Endothelial cell of umbilical vein (primary cell): ENCODE results near the gene ACAT2. TPM values are rescaled to one million over a fixed set of nuclear protein-coding genes. Genes with fewer than 3 reads are reported as not detected.

Experiments
- BruUV-seq: library from RNA; stranded (reverse); fragments of 400-500 nt; replicated peaks from 2 replicates; lab custom pipeline; 2021; lab: Mats Ljungman, UMichigan
- CTCF ChIA-PET: fragments of 300-600, 350-600 bp; sonication (Branson Sonifier 250); formaldehyde crosslinking; loops from one replicate; lab custom pipeline; 2021; ENCODE audit warnings: antibody characterized with exemption, inconsistent platforms; lab: Charles Lee
- POLR2A ChIA-PET: fragments of 300-600, 350-600 bp; sonication (Branson Sonifier 250); formaldehyde crosslinking; loops from one replicate; lab custom pipeline; 2021; ENCODE audit warnings: antibody characterized with exemption, inconsistent platforms; lab: Charles Lee
- DNase-seq: peaks from one replicate; pipeline ENCODE4 v3.0.0-alpha.2; 2011; ENCODE audit warnings: low read depth, low spot score
- FAIRE-seq: peaks from 2 replicates; lab custom pipeline; 2011; peaks lifted over from hg19 to GRCh38; lab: Jason Lieb, UNC
- H2AFZ ChIP-seq: 2 replicates; pipeline ENCODE4 v1.6.0; 2012; ENCODE audit warnings: low read depth, low read length, control low read depth, inconsistent platforms
- H3K27ac ChIP-seq: 2 replicates; pipeline ENCODE4 v1.5.1; 2011; ENCODE audit warnings: low read depth, mild to moderate bottlenecking, control low read depth, low read length, moderate library complexity; ENCODE audit not compliant: insufficient read depth
- H3K27me3 ChIP-seq, 2 experiments: 2 replicates each; pipeline versions ENCODE4 v1.6.0 to v1.6.1; 2011; ENCODE audit warnings: low read length in 2 of 2, mixed read lengths in 1 of 2; ENCODE audit not compliant: control insufficient read depth in 2 of 2, insufficient read depth in 2 of 2
- H3K36me3 ChIP-seq, 2 experiments: 2 replicates in 1 of 2; 3 replicates in 1 of 2; pipeline ENCODE4 v1.5.1; 2011; ENCODE audit warnings: low read length in 2 of 2, mild to moderate bottlenecking in 1 of 2, moderate library complexity in 1 of 2; ENCODE audit not compliant: control insufficient read depth in 2 of 2, insufficient read depth in 2 of 2; ENCODE audit errors: extremely low read depth in 1 of 2
- H3K4me1 ChIP-seq: 3 replicates; pipeline ENCODE4 v1.5.1; 2011; ENCODE audit warnings: mild to moderate bottlenecking, low read length; ENCODE audit not compliant: control insufficient read depth, insufficient read depth; ENCODE audit errors: extremely low read depth
- H3K4me2 ChIP-seq: 2 replicates; pipeline ENCODE4 v1.6.1; 2011; ENCODE audit warnings: low read length, control low read depth, mixed read lengths; ENCODE audit not compliant: insufficient read depth
- H3K4me3 ChIP-seq, 3 experiments: fragments of 200-600 bp in 1 of 3; sonication (generic), shearing (Covaris generic) in 1 of 3; replicated peaks in 1 of 3; 2 replicates each; pipeline ENCODE4 v1.5.1; 2011 to 2016; ENCODE audit warnings: control low read depth in 3 of 3, low read length in 3 of 3, mild to moderate bottlenecking in 2 of 3, inconsistent platforms in 1 of 3, low read depth in 1 of 3, moderate library complexity in 1 of 3; ENCODE audit not compliant: insufficient read depth in 1 of 3
- H3K79me2 ChIP-seq: 2 replicates; pipeline ENCODE4 v1.6.0; 2012; ENCODE audit warnings: low read length, inconsistent platforms; ENCODE audit not compliant: control insufficient read depth, insufficient read depth
- H3K9ac ChIP-seq: replicated peaks from 2 replicates; pipeline ENCODE3; 2011; ENCODE audit warnings: low read length, control low read depth; ENCODE audit not compliant: insufficient read depth; ENCODE audit errors: extremely low read depth
- H3K9me1 ChIP-seq: replicated peaks from 3 replicates; pipeline ENCODE4 v1.6.0; 2011; ENCODE audit warnings: mild to moderate bottlenecking, low read length; ENCODE audit not compliant: control insufficient read depth, insufficient read depth; ENCODE audit errors: extremely low read depth
- H3K9me3 ChIP-seq: replicated peaks from 2 replicates; pipeline ENCODE4 v1.5.1; 2012; ENCODE audit warnings: low read length, inconsistent platforms; ENCODE audit not compliant: control insufficient read depth, insufficient read depth
- H4K20me1 ChIP-seq: replicated peaks from 2 replicates; pipeline ENCODE3; 2011; ENCODE audit warnings: mild to moderate bottlenecking, low read length; ENCODE audit not compliant: control insufficient read depth, insufficient read depth; ENCODE audit errors: extremely low read depth
- EZH2 ChIP-seq: IDR thresholded peaks from 2 replicates; pipeline ENCODE4 v1.6.1; 2012; ENCODE audit warnings: borderline replicate concordance, low read depth, mild to moderate bottlenecking, moderate library complexity, low read length, inconsistent platforms; ENCODE audit not compliant: severe bottlenecking
- FOS ChIP-seq: IDR thresholded peaks from 2 replicates; pipeline ENCODE4 v1.6.1; 2011; ENCODE audit warnings: mild to moderate bottlenecking, low read length, moderate library complexity, borderline replicate concordance; ENCODE audit not compliant: insufficient read depth
- GATA2 ChIP-seq: IDR thresholded peaks from 2 replicates; pipeline ENCODE4 v1.7.0; 2011; ENCODE audit warnings: low read depth, mild to moderate bottlenecking, moderate library complexity, mixed read lengths, low read length; ENCODE audit not compliant: insufficient read length, insufficient read depth
- JUN ChIP-seq: IDR thresholded peaks from 2 replicates; pipeline ENCODE4 v1.6.1; 2011; ENCODE audit warnings: borderline replicate concordance, low read depth; ENCODE audit not compliant: insufficient read length, insufficient read depth
- MAX ChIP-seq: IDR thresholded peaks from 2 replicates; pipeline ENCODE4 v1.6.1; 2011; ENCODE audit not compliant: insufficient read depth, insufficient read length
- MYC ChIP-seq: IDR thresholded peaks from one replicate; pipeline ENCODE4 v1.6.1; 2011; ENCODE audit warnings: mild to moderate bottlenecking, low read depth, low read length
- POLR2A ChIP-seq: IDR thresholded peaks from 2 replicates; pipeline ENCODE4 v1.6.1; 2012; ENCODE audit warnings: low read depth, mild to moderate bottlenecking, control low read depth, low read length
- POLR2AphosphoS5 ChIP-seq: IDR thresholded peaks from 2 replicates; pipeline ENCODE4 v1.6.1; 2012; ENCODE audit warnings: low read depth, mild to moderate bottlenecking, control low read depth, low read length, moderate library complexity; ENCODE audit not compliant: insufficient read depth
- dilution Hi-C: fragments of 300-500 bp; cut with MboI; formaldehyde crosslinking; loops from one replicate; pipeline ENCODE4 v1.15.0; 2019; ENCODE audit warnings: low sequenced_read_pairs; ENCODE audit not compliant: extremely low pct_ligation_motif_present
- intact Hi-C: fragments of 100-400 bp; cut with micrococcal nuclease; formaldehyde crosslinking; loops from one replicate; pipeline ENCODE4 v1.10.0; 2022
- polyA plus RNA-seq, 4 experiments: library from polyadenylated mRNA; depleted of rRNA in 3 of 4; stranded (reverse) in 3 of 4; unstranded in 1 of 4; fragments of >200 nt; gene quantifications; 2 replicates each; pipeline versions ENCODE4 v1.2.1 to v1.2.3, GENCODE V29; 2011 to 2012; ENCODE audit warnings: missing spikeins in 1 of 4
- total RNA-seq: library from RNA; stranded (reverse); gene quantifications from 2 replicates; pipeline ENCODE4 v1.2.3, GENCODE V29; 2021
- TF ChIP-seq, protein P1 (sequence below), 2 donors: IDR thresholded peaks; 1 replicate in 1 of 2; 2 replicates in 1 of 2; pipeline ENCODE4 v1.5.1; 2011; ENCODE audit warnings: low read length in 2 of 2, mild to moderate bottlenecking in 2 of 2, moderate library complexity in 2 of 2, control low read depth in 1 of 2, inconsistent platforms in 1 of 2, low read depth in 1 of 2; ENCODE audit not compliant: insufficient read depth in 1 of 2; ENCODE audit errors: extremely low read depth in 1 of 2

ACAT2 gene
- total and polyA plus RNA-seq, 2 donors (not counting 3 experiments of a cell fraction or from before 2014, with no cell fraction given), result 44.6 to 114 TPM

DNA sequence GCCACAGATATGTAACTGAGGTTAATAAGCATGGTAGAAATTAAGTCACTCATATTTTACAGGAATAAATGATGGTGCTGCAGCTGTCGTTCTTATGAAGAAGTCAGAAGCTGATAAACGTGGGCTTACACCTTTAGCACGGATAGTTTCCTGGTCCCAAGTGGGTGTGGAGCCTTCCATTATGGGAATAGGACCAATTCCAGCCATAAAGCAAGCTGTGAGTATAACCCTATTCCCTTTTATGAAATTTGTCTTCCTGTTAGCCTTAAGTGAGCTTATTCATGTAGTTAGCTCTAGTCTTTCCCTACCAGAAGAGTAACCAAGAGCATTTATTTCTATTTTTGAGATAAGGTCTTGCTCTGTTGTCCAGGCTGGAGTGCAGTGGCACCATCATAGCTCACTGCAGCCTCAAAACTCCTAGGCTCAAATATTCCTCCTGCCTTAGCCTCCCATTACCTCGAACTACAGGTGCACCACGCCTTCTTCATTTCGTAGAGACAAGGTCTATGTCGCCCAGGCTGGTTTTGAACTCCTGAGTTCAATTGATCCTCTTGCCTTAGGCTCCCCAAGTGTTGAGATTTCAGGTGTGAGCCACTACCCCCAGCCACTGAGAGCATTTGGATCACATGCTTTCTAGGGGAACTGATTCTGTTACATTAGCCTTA, 15.5 kb downstream of the ACAT2 start:
- H3K4me3 ChIP-seq, result no peak overlapping the region
- POLR2A ChIA-PET, result no interaction called here
- no peak for TF ChIP-seq POLR2A
- TF ChIP-seq FOS, result no peak
- no peak for TF ChIP-seq MYC
- TF ChIP-seq POLR2AphosphoS5, result no peak
- TF ChIP-seq JUN, result no peak
- TF ChIP-seq MAX, result no peak
- TF ChIP-seq, protein P1, sequence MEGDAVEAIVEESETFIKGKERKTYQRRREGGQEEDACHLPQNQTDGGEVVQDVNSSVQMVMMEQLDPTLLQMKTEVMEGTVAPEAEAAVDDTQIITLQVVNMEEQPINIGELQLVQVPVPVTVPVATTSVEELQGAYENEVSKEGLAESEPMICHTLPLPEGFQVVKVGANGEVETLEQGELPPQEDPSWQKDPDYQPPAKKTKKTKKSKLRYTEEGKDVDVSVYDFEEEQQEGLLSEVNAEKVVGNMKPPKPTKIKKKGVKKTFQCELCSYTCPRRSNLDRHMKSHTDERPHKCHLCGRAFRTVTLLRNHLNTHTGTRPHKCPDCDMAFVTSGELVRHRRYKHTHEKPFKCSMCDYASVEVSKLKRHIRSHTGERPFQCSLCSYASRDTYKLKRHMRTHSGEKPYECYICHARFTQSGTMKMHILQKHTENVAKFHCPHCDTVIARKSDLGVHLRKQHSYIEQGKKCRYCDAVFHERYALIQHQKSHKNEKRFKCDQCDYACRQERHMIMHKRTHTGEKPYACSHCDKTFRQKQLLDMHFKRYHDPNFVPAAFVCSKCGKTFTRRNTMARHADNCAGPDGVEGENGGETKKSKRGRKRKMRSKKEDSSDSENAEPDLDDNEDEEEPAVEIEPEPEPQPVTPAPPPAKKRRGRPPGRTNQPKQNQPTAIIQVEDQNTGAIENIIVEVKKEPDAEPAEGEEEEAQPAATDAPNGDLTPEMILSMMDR (IDR thresholded peaks at IDR 0.05; ENCODE audit: extremely low read depth in 1 of 2, insufficient read depth in 1 of 2, low read depth in 1 of 2, low read length in 2 of 2), result no peak
- no peak for TF ChIP-seq GATA2
- TF ChIP-seq EZH2, result no peak
- no peak overlapping the region for H3K27ac ChIP-seq
- no peak overlapping the region for H3K4me2 ChIP-seq
- no peaks in the 10 kb centered on the region for H3K9me3 ChIP-seq
- FAIRE-seq, result no peak
- H2AFZ ChIP-seq, result no peak overlapping the region
- peaks cover 23 to 27% of the 10 kb centered on the region in 2 experiments for H3K36me3 ChIP-seq
- dilution Hi-C loops (no loop called here), intact Hi-C loops (no loop called here)
- BruUV-seq, result no TSS peak
- no peaks in the 10 kb centered on the region for H3K9me1 ChIP-seq
- H3K9ac ChIP-seq, result no peak overlapping the region
- no peak for DNase-seq
- H4K20me1 ChIP-seq, result no peaks in the 10 kb centered on the region
- H3K79me2 ChIP-seq, result peaks cover 11% of the 10 kb centered on the region
- H3K27me3 ChIP-seq, result no peaks in the 10 kb centered on the region
- no peaks in the 10 kb centered on the region for H3K4me1 ChIP-seq
- CTCF ChIA-PET, result interaction anchor here (0.7 to 0.9 kb wide), 2 partner anchors 11 to 190 kb away, joined by 4 read pairs; no protein-coding TSS in a partner anchor
